Prostate gland (tissue), 2 donors: ENCODE results near the gene IL20.

ENCODE experiments used
- CTCF ChIP-seq, 4 experiments: fragments of 200-600 bp in 2 of 4; fragments of 450-650 bp in 2 of 4; sonication (generic) in 2 of 4; IDR thresholded peaks; 1 replicate in 3 of 4; 2 replicates in 1 of 4; pipeline ENCODE4 v1.5.1; 2016 to 2019; ENCODE audit warnings: antibody characterized with exemption in 4 of 4, mild to moderate bottlenecking in 2 of 4, moderate library complexity in 2 of 4
- POLR2A ChIP-seq: fragments of 450-650 bp; IDR thresholded peaks from one replicate; pipeline ENCODE4 v1.6.1; 2016; ENCODE audit warnings: antibody characterized with exemption, mild to moderate bottlenecking
- POLR2AphosphoS5 ChIP-seq: sonication (generic); formaldehyde crosslinking; IDR thresholded peaks from one replicate; pipeline ENCODE4 v1.6.1; 2017; ENCODE audit warnings: antibody characterized with exemption

DNA sequence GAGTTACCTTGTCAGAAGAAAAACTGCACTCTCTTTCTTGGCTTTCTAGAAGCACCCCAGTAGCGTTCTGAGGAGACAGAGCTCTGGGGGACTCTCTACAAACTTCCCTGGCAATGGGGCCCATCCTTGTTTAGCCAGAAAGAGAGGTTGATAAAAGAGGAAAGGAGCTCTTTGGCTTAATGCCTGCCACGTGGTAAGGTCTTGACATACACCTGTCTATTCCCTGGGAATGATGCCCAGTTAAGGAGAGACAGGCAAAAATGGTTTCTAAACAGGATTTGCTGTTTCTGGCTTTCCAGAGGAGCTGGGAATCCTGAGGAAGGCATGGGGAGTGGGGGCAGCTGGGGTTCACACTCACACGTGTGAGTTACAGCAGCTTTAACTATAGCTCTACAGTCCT lies 30.2 kb upstream of the IL20 start:
- no peak for TF ChIP-seq POLR2A
- TF ChIP-seq CTCF (IDR thresholded peaks at IDR 0.05) = no peak
- no peak for TF ChIP-seq POLR2AphosphoS5
